Mesothelial cell of epicardium (in vitro differentiated cells): ENCODE measurements around the gene KCNK18. TPM values are rescaled to one million over a fixed set of nuclear protein-coding genes. Genes with fewer than 3 reads are reported as not detected.

Source experiments
- DNase-seq, 2 experiments: peaks; one replicate each; pipeline ENCODE4 v3.0.0; 2021; ENCODE audit warnings: low spot score in 2 of 2; ENCODE audit not compliant: unreplicated experiment in 2 of 2
- H3K27ac Mint-ChIP-seq: 2 replicates; pipeline ENCODE4 v1.8.0; 2021; ENCODE audit warnings: mixed read lengths
- H3K27me3 Mint-ChIP-seq: 2 replicates; pipeline ENCODE4 v1.8.0; 2021; ENCODE audit warnings: low read depth, mixed read lengths
- H3K36me3 Mint-ChIP-seq: 2 replicates; pipeline ENCODE4 v1.8.0; 2021; ENCODE audit warnings: mixed read lengths
- H3K4me1 Mint-ChIP-seq: 2 replicates; pipeline ENCODE4 v1.8.0; 2021; ENCODE audit warnings: mixed read lengths
- H3K4me3 Mint-ChIP-seq: 2 replicates; pipeline ENCODE4 v1.8.0; 2021; ENCODE audit warnings: mild to moderate bottlenecking, moderate library complexity, mixed read lengths
- H3K9me3 Mint-ChIP-seq: 2 replicates; pipeline ENCODE4 v1.8.0; 2021; ENCODE audit warnings: mixed read lengths
- CTCF ChIP-seq: fragments of 200-600 bp; sonication (generic); IDR thresholded peaks from one replicate; pipeline ENCODE4 v1.5.0; 2021; ENCODE audit warnings: antibody characterized with exemption; ENCODE audit not compliant: unreplicated experiment
- total RNA-seq: library from RNA; stranded (reverse); gene quantifications from 3 replicates; pipeline ENCODE4 v1.2.1, GENCODE V29; 2021

The KCNK18 gene
- total RNA-seq = not detected in 3 replicates

GRCh38 chr10:117197189-117197588, at the start of gene KCNK18:
KCNK18 (plus strand) TSS chr10:117197489; CDS start chr10:117197489, 0 bp downstream.
- H3K36me3 Mint-ChIP-seq = no peaks in the 10 kb centered on the region
- TF ChIP-seq CTCF = no peak
- no peak within 1 kb of the TSS for H3K4me3 Mint-ChIP-seq
- H3K9me3 Mint-ChIP-seq = no peaks in the 10 kb centered on the region
- no peaks in the 10 kb centered on the region for H3K4me1 Mint-ChIP-seq
- no peak for DNase-seq
- H3K27me3 Mint-ChIP-seq = peaks cover 58% of the 10 kb centered on the region
- H3K27ac Mint-ChIP-seq = no peak within 1 kb of the TSS

GRCh38 chr10:117148284-117148683, 49.0 kb upstream of the KCNK18 start:
- no peak overlapping the region for H3K4me3 Mint-ChIP-seq
- peaks cover 95% of the 10 kb centered on the region for H3K27me3 Mint-ChIP-seq
- H3K36me3 Mint-ChIP-seq = no peaks in the 10 kb centered on the region
- no peak overlapping the region for H3K27ac Mint-ChIP-seq
- H3K9me3 Mint-ChIP-seq = peaks cover 5% of the 10 kb centered on the region
- no peak for TF ChIP-seq CTCF
- no peaks in the 10 kb centered on the region for H3K4me1 Mint-ChIP-seq
- no peak for DNase-seq

GRCh38 chr10:117152668-117153067, 44.6 kb upstream of the KCNK18 start:
- TF ChIP-seq CTCF = no peak
- H3K36me3 Mint-ChIP-seq = no peaks in the 10 kb centered on the region
- no peaks in the 10 kb centered on the region for H3K9me3 Mint-ChIP-seq
- H3K27me3 Mint-ChIP-seq = peaks cover 95% of the 10 kb centered on the region
- H3K4me1 Mint-ChIP-seq = no peaks in the 10 kb centered on the region
- H3K4me3 Mint-ChIP-seq = no peak overlapping the region
- no peak overlapping the region for H3K27ac Mint-ChIP-seq
- no peak for DNase-seq

GRCh38 chr10:117158297-117158696, 39.0 kb upstream of the KCNK18 start:
- Mint-ChIP-seq H3K9me3 (no peaks in the 10 kb centered on the region), H3K36me3 (no peaks in the 10 kb centered on the region), H3K4me3 (no peak overlapping the region), H3K27me3 (peaks cover 99% of the 10 kb centered on the region), H3K4me1 (peaks cover 3% of the 10 kb centered on the region), H3K27ac (no peak overlapping the region)
- DNase-seq = no peak
- no peak for TF ChIP-seq CTCF

- DNase-seq = no peak
- H3K36me3 Mint-ChIP-seq = no peaks in the 10 kb centered on the region
- H3K27ac Mint-ChIP-seq = no peak overlapping the region
- peaks cover 3% of the 10 kb centered on the region for H3K4me1 Mint-ChIP-seq
- no peaks in the 10 kb centered on the region for H3K9me3 Mint-ChIP-seq
- H3K27me3 Mint-ChIP-seq = peaks cover 99% of the 10 kb centered on the region
- no peak for TF ChIP-seq CTCF
- no peak overlapping the region for H3K4me3 Mint-ChIP-seq
Observed at GRCh38 chr10:117159390-117159789, 37.9 kb upstream of the KCNK18 start.

- no peak overlapping the region for H3K27ac Mint-ChIP-seq
- no peak for DNase-seq
Observed at GRCh38 chr10:117160567-117160966, 36.7 kb upstream of the KCNK18 start.

More at GRCh38 chr10:117160567-117160966, 36.7 kb upstream of the KCNK18 start:
- H3K4me3 Mint-ChIP-seq = no peak overlapping the region
- H3K4me1 Mint-ChIP-seq = peaks cover 9% of the 10 kb centered on the region
- no peaks in the 10 kb centered on the region for H3K36me3 Mint-ChIP-seq
- peaks cover 99% of the 10 kb centered on the region for H3K27me3 Mint-ChIP-seq
- no peak for TF ChIP-seq CTCF
- H3K9me3 Mint-ChIP-seq = no peaks in the 10 kb centered on the region
